GM12873 (cell line): ENCODE results near the gene WDFY1.

Experiments
- TF ChIP-seq, protein P1 (sequence below): IDR thresholded peaks from 2 replicates; pipeline ENCODE4 v1.5.1; 2012; ENCODE audit warnings: low read depth, mild to moderate bottlenecking, moderate library complexity, low read length, control low read depth; ENCODE audit not compliant: insufficient read depth; ENCODE audit errors: missing control alignments

Gene WDFY1

DNA sequence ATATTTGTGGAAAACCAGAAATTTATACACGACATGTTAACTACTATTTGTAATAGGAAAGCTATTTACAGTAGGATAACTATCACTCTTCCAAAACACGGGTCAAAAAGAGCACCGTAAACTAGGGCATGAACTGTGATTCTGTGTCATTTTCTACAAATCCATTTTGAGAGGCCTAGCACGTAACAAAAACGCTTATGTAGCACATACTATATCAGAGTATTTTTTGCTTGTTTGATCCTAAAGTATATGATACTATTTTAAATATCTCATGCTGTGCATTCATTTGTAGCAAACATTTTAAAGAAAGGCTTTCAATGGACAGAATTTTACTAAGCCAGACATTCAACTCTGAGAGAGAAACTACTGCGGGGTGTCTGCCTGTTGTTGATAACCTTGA, 45.1 kb downstream of the WDFY1 start:
- TF ChIP-seq, protein P1, sequence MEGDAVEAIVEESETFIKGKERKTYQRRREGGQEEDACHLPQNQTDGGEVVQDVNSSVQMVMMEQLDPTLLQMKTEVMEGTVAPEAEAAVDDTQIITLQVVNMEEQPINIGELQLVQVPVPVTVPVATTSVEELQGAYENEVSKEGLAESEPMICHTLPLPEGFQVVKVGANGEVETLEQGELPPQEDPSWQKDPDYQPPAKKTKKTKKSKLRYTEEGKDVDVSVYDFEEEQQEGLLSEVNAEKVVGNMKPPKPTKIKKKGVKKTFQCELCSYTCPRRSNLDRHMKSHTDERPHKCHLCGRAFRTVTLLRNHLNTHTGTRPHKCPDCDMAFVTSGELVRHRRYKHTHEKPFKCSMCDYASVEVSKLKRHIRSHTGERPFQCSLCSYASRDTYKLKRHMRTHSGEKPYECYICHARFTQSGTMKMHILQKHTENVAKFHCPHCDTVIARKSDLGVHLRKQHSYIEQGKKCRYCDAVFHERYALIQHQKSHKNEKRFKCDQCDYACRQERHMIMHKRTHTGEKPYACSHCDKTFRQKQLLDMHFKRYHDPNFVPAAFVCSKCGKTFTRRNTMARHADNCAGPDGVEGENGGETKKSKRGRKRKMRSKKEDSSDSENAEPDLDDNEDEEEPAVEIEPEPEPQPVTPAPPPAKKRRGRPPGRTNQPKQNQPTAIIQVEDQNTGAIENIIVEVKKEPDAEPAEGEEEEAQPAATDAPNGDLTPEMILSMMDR = no peak

DNA sequence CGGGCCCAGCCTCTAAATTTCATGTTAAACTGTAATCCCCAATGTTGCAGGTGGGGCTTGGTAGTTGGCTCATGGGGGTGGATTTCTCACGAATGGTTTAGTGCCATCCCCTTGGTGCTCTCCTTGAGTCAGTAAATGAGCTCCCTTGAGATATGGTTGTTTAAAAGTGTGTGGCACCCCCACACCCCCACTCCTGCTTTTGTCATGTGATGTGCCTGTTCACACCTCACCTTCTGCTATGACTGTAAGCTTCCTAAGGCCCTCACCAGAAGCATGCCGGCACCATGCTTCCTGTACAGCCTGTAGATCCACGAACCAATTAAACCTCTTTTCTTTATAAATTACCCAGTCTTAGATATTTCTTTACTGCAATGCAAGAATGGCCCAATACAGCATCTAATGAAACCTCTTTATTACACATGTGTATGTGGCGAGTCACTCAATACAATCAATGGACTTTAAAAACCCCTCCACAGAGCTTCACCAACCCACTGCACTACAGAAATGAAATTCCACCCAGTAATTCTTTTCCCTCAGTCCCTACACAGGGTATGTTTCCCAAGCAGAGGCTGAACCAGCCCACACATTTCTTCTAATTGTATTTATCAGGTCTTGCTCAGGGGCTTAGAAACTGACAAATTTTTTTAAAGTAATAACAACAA, 47.3 kb downstream of the WDFY1 start:
- TF ChIP-seq, protein P1 = no peak

DNA sequence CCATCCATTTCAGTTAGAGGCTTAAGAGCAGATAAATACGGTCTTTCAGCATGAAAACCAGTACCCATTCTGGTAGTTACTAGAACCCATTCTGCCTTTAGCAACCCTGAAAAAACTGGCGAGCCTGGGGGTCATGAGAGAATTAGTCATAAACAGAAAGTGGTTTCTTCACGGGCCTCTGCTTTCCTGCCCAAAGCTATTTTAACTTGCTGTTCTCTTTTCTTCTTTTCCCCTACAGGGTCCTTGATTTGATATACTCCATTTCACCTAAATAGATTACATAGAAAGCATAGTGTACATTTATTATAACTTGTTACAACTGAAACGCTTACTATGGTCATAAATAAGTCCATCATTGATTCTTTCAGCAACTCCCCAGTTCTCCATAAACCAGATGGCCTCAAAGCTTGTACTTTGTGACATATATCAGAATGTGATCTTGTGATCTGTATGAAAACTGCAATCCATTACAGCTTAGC, 48.3 kb downstream of the WDFY1 start:
- TF ChIP-seq, protein P1 = no peak

DNA sequence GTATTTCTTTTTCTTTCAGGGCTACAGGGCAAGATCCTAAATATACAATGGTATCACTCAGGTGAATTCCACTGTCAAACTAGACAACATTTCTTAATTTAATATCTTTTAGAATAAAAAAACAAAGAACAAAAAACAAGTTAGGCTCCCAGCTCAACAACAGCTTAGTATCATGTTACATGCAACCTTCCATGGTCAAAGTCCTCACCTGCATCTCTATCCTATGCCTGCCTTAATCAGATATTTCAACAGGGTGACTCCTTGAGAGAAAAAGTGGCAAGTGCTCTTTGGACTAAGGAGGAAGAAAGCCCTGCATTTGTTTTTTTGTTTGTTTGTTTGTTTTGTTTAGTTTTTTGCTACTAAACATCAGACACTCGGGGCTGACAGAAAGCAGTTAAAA, 50.2 kb downstream of the WDFY1 start:
- TF ChIP-seq, protein P1 = no peak

DNA sequence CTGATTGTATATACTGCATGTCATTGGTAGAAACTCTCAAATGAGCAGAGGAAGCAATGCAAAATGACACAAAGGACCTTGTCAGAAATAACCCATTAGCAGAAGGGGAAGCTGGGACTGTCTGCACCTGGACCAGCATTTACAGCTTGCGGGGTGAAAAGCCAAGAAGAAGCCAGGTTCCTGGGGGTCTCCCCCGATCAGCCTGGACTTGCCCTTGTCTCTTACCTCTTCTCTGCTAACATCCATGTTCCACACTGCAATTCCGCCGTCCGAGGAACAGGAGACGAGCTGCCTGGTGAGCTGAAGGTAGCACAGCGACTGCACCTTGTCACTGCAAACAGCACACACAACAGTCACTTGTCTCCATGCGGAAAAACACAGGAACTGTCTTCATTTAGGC, 51.1 kb downstream of the WDFY1 start:
- TF ChIP-seq, protein P1 = no peak

DNA sequence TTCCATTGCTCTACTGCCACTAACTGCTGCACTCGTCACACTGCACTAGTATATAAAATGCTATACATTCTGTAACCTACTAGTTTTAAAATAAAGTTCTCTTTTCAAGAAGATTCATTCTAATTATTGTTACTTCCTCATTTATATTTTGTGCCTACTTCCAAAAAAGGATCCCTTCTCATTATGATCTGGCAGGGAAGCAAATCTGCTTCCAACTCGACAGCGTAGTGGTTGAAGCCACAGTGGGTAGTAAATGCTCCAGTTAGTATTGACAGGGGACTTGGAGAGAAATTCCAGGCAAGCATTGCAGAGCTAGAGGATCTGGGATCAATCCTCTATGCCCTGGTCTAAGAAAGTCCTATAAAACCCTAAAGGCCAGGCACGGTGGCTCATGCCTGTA, 54.4 kb downstream of the WDFY1 start:
- TF ChIP-seq, protein P1 = no peak

DNA sequence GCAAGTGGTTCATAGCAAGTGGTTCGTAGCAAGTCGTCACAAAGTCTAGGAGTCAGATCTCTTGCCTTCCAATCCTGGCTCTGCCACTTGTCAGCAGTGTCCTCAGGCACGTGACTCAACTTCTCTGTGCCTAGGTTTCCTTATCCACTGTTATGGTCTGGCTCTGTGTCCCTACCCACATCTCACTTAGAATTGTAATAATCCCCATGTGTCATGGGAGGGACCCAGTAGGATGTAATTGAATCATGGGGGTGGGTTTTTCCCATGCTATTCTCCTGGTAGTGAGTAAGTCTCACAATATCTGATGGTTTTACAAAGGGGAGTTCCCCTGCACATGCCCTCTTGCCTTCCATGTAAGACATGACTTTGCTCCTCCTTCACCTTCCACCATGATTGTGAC, 55.9 kb downstream of the WDFY1 start:
- TF ChIP-seq, protein P1 = no peak
